HG02678 (cell line): ENCODE results near the gene INAFM1.
A peak's percentile ranks its signal among the peaks of the same experiment; 100 is the strongest.
"Not testable (repeated sequence)": the region's sequence is repeated elsewhere in the genome, so short reads cannot be mapped to it uniquely, and the experiment has no call there.

Experiments used
- ATAC-seq: cut with Tn5 transposase; IDR thresholded peaks from one replicate; pipeline ENCODE4 v1.9.1; 2021; ENCODE audit warnings: mild to moderate bottlenecking, moderate library complexity; ENCODE audit not compliant: unreplicated experiment

INAFM1 gene

DNA sequence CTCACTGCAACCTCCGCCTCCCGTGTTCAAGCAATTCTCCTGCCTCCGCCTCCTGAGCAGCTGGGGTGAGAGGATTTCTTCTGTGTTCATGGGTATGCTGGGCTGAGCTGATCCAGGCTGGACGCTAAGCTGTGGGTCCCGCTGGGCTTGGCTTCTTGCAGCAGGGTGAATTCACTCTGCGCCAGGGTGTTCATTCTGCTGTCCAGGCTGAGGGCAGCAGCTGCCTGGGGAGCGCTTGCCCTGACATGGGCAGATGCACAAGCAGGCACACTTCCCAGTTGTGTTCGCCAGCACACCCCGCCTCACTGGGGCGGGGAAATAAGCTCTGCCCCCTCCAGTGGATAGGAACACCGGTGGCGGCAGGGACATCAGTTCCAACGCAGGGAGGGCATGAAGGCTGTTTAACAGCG is 7.3 kb upstream of the INAFM1 start:
- ATAC-seq, result no peak

DNA sequence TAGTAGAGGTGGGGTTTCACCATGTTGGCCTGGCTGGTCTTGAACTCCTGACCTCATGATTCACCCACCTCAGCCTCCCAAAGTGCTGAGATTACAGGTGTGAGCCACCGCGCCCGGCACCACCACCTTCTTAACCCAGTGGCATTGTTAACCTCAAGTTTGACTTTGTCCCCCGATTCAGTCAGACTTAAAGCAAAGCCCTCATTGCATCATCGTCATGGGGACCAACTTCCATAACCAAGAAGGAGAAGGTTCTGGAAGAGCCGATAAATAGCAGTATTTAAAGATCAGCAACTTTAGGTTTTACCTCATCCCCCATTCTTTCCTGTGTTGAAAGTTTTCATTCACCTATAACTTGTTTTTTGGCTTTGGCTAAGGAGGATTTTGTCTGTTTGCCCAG is 6.7 kb upstream of the INAFM1 start:
- no peak for ATAC-seq

DNA sequence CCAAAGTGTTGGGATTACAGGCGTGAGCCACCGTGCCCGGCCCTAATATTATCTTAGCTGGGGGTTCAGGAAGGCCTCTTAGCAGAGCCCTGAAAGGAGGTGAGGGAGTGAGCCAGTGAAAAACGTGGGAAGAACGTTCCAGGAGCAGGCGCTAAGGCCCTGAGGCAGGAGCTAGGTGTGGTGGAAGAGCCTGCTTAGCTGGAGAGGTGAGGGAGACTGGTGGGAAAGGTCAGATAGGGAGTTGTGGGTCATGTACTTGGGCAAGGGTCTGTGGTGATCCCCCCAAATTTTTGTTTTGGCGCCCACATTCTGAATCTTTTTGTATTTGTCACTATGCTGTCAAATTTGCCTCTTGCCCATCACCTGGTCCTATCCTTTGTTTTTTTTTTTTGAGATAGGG is 5.1 kb upstream of the INAFM1 start:
- no peak for ATAC-seq

DNA sequence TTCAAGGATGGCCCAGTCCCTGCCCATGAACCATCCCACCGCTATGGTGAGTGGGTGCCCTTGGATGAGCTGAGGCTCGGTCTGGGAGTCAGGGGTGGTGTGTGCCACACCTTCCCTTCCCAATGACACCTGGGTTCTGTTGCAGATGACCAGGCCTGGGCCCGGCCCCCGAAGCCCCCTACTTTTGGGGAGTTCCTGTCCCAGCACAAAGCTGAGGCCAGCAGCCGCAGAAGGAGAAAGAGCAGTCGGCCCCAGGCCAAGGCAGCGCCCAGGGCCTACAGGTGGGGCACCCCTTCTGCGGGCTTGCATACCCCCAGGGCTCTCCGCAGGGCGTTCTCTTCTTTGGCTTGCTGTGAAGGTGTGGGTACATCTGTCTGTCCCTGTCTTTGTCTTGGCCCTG is 4.3 kb upstream of the INAFM1 start:
- ATAC-seq, result no peak

DNA sequence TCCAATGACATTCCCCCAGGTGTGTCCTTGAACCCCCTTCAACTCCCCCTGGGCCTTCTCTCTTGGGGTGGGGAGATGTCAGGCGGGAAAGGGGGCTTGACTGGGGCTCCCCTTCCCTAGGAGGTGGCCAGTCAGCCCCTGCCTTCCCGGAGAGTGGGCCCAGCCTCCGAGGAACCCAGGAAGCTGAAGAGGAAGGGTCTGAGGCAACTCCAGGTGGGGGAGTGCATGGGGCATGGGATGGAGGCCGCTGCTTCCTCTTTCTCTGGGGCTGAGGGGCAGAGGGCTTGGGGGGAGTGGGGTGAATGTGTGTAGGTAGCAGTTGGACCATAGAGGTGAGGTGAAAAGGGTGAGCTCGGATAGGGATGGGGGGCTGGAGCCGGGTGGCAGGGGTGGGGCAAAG is 2.7 kb upstream of the INAFM1 start:
- ATAC-seq, result no peak

DNA sequence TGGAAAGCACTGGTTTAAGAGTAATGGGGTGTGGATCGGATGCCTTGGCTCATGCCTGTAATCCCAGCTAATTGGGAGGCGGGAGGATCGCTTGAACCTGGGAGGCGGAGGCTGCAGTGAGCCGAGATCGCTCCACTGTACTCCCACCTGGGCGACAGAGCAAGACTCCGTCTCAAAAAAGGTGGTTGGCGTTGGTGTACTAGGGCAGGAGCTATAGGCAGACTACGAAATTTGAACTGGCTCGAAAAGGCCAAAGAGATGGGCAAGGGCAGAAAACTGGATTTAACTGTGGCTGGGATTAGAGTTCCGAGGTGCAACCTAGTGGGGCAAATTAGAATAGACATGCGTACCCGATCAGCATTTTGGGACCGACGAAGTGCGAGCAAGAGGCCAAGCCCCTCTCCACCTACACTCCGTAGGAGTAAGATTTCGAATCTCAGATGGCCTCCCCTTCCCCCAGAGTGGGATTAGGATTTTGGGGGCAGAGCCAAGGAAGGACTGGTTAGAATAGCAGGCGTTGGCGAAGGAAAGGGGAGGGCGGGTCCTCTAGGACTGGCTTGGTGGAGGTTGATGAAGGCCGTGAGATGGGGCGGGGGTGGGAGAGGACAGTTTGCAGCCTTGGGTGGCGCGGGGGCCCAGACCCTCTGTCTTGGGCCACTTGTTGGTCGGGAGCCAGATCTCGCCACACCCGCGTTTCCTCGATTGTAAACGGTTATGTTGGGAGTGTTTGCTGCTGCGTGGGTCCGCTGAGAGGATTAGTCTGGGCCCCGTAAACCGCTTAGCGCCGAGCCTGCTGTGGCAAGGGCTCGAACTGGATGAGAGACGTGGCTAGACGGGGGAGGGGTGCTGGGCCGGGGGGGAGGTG is 2.0 kb upstream of the INAFM1 start:
- ATAC-seq, result no peak

DNA sequence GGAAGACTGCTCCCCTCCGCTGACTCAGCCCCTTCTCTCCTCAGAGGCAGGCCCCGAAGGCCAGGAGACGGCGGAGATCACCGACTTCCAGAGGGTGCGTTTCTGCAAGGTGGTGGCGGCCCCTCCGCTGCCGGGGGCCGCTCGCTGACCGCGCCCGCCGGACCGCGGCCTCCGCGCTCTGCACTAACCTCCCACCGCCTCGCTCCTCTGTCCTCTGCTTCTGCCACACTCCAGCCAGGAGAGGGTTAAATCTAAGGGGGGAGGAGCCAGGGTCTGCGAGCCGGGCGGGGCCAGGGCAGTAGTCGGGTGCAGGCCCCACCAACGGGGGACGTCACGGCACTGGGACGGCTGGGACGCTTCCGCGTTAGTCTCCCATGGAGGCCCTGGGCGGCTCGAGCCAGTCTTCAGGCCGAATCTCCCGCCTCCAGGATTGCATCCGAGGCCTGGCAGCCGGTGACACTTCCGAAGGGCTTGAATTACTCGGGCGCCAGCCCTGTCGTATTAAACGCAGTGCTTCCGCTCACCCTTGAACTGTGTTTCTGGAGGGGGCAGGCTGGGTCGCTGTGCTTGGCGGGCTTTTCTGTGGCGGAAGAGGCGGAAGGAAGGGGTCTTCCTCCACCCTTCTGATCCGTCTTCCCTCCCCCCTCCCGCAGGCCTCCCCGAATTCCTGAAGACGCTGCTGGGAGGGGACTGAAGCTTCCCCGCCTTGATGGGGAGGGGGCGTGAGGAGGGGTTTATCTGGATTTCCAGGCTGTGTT is 1.2 kb upstream of the INAFM1 start:
- ATAC-seq, result peak; percentile 57

DNA sequence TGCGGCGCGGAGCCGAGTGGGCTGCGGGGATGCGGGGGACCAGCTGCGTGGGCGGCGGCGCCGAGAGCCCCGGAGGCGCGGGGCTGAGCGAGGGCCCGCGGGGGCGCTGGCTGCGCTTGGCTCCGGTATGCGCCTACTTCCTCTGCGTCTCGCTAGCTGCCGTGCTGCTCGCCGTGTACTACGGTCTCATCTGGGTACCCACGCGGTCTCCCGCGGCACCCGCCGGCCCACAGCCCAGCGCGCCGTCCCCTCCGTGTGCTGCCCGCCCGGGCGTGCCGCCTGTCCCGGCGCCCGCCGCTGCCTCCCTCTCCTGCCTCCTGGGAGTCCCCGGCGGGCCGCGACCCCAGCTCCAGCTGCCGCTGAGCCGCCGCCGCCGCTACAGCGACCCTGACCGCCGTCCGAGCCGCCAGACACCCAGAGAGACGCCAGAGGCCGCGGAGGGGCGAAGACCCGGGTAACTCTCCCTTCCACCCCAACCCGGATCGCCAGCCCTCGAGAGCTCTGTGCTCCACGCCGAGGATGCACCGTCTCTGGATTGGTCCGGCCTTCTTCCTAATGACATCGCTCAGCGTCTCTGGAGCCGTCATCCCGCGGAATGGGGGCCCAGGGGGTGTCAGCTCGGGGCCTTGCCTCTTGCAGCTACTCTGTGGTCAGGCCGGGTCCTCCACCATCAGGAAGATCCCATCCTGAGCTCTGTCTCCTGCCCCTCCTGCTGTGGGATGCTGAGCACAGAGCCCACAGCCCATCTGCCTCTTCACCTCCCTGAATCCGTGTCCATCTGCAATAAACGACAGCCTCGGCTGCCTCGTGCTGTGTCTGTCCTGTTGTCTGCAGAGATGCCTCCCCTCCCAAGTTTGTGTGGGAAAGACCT is 441 bp downstream of the INAFM1 start:
- no peak for ATAC-seq

DNA sequence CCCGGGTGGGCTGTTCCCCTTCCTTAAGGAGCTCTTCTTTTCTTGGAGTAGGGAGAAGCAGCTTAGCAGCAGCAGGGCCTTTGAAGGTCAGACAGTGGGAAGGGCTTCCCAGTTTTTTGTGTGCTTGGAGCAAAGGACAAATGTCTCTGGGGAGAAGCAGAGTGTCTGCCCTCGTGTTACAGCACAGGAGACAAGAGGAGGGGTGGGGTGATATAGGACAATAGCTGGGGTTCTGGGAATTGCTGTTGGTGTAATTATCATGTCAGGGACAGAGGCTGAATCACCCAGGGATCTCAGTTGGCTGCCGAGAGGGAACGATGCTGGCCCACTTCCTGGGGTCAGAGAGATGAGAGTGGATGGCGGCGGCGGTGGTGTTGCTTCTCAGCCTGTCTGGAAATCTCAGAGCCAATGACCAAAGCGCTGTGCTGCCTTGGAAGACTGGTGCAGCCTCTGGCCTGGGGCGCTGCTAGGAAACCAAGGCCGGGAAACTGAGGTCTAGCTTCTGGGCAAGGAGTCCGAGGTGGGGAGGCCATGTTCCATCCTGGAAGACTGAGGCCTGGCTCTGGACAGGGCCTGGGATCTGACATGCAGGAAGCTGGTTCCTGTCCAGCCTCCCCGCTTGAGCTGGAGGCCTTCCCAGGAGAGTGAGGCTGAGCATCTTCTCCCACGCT is 1.2 kb downstream of the INAFM1 start:
- ATAC-seq, result no peak

DNA sequence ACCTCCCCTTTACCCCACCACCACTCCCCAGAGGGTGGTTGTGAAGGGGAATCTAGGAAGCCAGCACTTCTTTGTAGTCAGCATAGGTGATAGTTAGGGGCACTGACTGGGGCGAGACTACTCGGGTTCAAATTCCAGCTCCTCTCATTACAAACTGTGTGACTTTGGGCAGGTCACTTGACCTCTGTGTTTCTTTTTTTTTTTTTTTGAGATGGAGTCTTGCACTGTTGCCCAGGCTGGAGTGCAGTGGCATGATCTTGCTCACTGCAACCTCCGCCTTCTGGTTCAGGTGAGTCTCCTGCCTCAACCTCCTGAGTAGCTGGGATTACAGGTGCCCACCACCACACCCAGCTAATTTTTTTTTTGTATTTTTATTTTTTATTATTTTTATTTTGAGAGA is 1.8 kb downstream of the INAFM1 start:
- ATAC-seq, result not testable (repeated sequence)

DNA sequence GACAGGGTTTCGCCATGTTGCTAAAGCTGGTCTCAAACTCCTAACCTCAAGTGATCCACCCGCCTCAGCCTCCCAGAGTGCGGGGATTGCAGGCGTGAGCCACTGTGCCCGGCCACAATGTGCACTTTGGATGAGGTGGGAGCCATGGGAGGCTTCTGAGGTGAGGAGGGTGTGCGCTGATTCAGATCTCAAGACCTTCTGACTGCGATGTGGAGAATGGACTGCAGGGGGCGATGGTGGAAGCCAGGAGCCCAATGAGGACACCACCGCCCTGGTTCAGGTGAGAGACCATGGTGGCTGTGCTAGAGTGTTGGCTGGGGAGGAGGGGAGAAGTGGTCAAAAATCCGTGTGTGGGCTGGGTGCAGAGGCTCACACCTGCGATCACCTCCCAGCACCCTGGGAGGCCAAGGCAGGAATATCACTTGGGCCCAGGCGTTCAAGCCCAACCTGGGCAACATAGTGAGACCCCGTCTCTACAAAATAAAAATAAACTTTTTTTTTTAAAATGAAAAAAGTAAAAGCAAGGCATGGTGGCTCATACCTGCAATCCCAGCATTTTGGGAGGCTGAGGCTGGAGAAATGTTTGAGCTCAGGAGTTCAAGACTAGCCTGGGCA is 5.6 kb downstream of the INAFM1 start:
- ATAC-seq, result no peak

DNA sequence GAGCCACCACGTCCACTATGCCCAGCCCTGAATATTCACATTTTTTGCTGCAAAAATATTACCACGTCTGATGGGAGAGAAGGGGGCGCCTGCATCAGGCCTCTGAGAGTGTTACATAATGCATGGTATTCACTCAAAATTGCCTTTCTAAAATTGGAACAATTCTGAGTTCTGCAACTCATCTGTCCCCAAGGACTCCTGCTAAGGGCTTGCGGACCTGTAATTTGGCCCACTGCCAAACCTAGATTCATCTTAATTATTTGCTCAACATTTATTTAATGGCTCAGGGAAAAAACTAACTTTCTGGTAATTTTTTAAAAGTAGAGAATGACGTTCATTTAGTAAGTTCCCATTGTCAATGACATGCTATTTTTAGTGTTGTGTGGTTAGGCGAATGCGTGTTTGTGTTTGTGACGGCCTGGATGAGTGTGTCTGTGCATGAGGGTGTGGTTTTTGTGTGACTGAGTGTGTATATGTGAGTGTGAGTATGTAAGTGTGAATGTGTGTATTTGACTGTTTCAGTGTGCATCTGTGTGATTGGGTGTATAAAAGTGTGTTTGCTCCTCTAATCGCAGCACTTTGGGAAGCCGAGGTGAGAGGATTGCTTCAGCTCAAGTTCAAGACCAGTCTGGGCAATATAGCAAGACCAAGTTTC is 8.8 kb downstream of the INAFM1 start:
- ATAC-seq, result no peak

DNA sequence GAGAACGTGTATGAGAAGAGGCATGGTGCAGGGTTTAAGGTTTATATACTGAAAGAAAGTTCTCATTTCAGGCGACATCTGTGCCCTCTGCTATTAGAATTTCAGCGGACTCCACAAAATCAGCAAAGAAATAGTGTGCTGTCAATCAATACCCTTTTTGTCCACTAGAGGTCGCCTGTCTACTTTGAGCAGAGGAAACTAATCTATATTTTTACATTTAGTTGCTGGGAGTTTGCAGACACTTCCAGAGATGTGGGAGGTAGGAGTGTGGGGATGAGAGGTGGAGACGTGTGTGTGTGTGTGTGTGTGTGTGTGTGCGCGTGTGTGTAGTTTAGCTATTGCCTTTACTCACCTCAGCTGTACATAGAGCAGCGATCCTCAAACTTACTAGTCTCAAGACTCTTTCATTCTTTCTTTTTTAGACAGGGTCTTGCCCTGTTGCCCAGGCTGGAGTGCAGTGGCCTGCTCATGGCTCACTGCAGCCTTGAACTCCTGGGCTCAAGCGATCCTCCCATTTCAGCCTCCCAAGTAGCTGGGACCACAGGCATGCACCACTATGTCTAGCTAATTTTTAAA is 9.7 kb downstream of the INAFM1 start:
- ATAC-seq, result no peak

DNA sequence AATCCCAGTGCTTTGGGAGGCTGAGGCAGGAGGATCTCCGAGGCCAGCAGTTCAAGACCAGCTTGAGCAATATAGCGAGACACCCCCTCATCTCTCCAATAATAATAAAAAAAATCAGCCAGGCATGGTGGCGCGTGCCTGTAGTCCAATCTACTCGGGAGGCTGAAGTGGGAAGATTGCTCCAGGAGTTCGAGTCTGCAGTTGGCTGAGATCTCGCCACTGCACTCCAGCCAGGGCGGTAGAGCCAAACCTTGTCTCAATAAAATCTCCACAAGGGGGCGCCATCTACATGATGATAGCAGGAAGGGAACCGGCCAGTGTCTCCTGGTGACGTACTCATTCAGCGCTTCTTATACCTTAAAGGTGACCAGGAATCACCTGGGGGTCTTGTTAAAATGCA is 21.4 kb downstream of the INAFM1 start:
- no peak for ATAC-seq

DNA sequence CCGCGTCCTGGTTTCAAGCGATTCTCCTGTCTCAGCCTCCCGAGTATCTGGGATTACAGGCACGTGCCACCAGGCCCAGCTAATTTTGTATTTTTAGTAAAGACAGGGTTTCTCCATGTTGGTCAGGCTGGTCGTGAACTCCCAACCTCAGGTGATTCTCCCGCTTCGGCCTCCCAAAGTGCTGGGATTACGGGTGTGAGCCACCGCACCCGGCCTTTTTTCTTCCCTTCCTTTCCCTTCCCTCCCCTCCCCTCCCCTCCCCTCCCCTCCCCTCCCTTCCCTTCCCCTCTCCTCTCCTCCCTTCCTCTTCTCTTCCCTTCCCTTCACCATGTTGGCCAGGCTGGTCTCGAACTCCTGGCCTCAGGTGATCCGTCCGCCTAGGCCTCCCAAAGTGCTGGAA is 26.2 kb downstream of the INAFM1 start:
- not testable (repeated sequence) for ATAC-seq

DNA sequence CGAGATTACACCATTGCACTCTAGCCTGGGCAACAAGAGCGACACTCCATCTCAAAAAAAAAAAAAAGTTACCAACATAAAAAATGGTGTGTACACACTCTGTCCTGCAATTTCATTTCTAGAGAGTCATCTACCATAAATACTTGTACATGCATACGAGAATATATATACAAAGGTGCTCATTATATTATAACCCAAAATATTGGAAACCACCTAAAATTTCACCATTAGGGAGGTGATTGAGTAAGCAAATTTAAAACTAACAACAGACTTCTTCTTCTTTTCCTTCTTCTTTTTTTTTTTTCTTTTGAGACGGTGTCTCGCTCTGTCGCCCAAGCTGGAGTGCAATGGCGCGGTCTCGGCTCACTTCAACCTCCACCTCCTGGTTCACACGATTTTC is 27.6 kb downstream of the INAFM1 start:
- ATAC-seq, result no peak

DNA sequence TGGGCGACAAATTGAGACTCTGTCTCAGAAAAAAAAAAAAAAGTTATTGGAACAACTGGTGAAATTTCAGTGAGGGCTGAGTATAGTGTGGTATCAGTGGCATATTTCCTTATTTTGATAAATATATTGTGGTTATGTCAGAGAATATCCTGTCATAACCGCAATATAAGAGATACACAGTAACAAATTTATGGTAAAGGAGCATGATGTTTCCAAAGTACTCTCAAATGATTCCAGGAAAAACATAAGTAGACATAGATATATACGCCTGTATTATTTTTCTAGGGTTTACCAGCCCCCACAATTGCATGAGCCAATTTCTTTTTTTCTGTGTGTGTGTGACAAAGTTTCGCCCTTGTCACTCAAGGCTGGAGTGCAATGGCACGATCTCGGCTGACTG is 29.3 kb downstream of the INAFM1 start:
- ATAC-seq, result no peak

DNA sequence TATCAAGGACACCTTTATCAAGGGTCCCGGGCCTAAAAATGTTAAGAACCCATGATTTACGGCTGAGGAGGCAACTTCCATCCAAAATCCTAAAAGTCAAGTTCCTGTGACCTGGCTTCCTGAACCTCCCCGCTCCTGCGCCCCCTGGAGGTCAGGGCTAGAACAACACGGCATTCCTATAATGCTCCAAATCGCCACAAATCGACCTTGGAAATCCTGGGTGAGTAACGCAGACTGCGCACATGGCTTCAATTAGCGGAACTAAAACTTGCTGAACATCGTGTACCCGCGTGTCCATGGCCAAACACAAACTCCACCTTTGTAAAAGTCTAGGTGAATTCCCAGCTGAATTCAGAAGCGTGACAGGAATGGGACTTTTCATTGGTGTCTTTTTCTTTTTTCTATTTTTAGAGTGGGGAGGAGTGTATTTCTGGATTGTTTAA is 30.6 kb downstream of the INAFM1 start:
- no peak for ATAC-seq

DNA sequence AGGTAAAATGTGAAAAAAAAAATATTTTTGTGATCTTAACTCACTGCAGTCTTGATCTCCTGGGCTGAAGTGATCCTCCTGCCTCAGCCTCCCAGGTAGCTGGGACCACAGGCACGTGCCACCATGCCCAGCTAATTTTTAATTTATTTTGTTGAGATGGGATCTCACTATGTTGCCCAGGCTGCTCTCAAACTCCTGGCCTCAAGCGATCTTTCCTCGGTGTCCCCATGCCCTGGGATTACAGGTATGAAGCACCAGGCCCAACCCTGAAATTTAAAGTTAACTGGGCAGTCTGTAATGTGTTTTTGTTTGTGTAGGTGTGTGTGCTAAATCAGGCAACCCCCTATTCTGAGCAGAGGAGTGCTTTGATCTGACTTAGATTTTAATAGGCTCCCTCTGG is 31.6 kb downstream of the INAFM1 start:
- ATAC-seq, result no peak
